Osteocyte (in vitro differentiated cells): ENCODE data around the gene RYK. TPM values are rescaled to one million over a fixed set of nuclear protein-coding genes. Genes with fewer than 3 reads are reported as not detected.

Experiments used
- DNase-seq: peaks from one replicate; pipeline ENCODE4 v3.0.0; 2021; ENCODE audit warnings: mixed read lengths; ENCODE audit not compliant: unreplicated experiment; ENCODE audit errors: extremely low spot score
- H3K27ac Mint-ChIP-seq: one replicate; pipeline ENCODE4 v1.8.0; 2021; ENCODE audit warnings: mild to moderate bottlenecking, mixed read lengths; ENCODE audit not compliant: unreplicated experiment
- H3K27me3 Mint-ChIP-seq: one replicate; pipeline ENCODE4 v1.8.0; 2021; ENCODE audit warnings: mixed read lengths; ENCODE audit not compliant: unreplicated experiment
- H3K36me3 Mint-ChIP-seq: one replicate; pipeline ENCODE4 v1.8.0; 2021; ENCODE audit warnings: mixed read lengths; ENCODE audit not compliant: unreplicated experiment
- H3K4me1 Mint-ChIP-seq: one replicate; pipeline ENCODE4 v1.8.0; 2021; ENCODE audit warnings: mixed read lengths; ENCODE audit not compliant: unreplicated experiment
- H3K4me3 Mint-ChIP-seq: one replicate; pipeline ENCODE4 v1.8.0; 2021; ENCODE audit warnings: mild to moderate bottlenecking, moderate library complexity, mixed read lengths; ENCODE audit not compliant: unreplicated experiment
- H3K9me3 Mint-ChIP-seq: one replicate; pipeline ENCODE4 v1.8.0; 2021; ENCODE audit warnings: mixed read lengths; ENCODE audit not compliant: unreplicated experiment
- CTCF ChIP-seq: fragments of 200-600 bp; sonication (generic); IDR thresholded peaks from 2 replicates; pipeline ENCODE4 v1.5.0; 2021; ENCODE audit warnings: antibody characterized with exemption, mild to moderate bottlenecking, moderate library complexity
- total RNA-seq: library from RNA; stranded (reverse); gene quantifications from 2 replicates; pipeline ENCODE4 v1.2.1, GENCODE V29; 2021

Gene RYK
- total RNA-seq, 1 donor from 2014 or later, result 70.7 TPM

- Mint-ChIP-seq H3K4me1 (no peaks in the 10 kb centered on the region), H3K4me3 (no peak overlapping the region), H3K9me3 (peaks cover 43% of the 10 kb centered on the region), H3K27ac (no peak overlapping the region), H3K36me3 (peaks cover 26% of the 10 kb centered on the region), H3K27me3 (no peaks in the 10 kb centered on the region)
- no peak for DNase-seq
- no peak for TF ChIP-seq CTCF
These were observed 135.9 kb downstream of the RYK start for GRCh38 chr3:134114726-134115125.

GRCh38 chr3:134111616-134112015, 139.0 kb downstream of the RYK start:
- Mint-ChIP-seq H3K4me1 (no peaks in the 10 kb centered on the region), H3K36me3 (peaks cover 21% of the 10 kb centered on the region), H3K9me3 (peaks cover 23% of the 10 kb centered on the region), H3K27me3 (no peaks in the 10 kb centered on the region), H3K4me3 (no peak overlapping the region), H3K27ac (no peak overlapping the region)
- DNase-seq, result no peak
- no peak for TF ChIP-seq CTCF

GRCh38 chr3:134110963-134111362, 139.7 kb downstream of the RYK start:
- H3K4me3 Mint-ChIP-seq, result no peak overlapping the region
- no peak overlapping the region for H3K27ac Mint-ChIP-seq
- H3K4me1 Mint-ChIP-seq, result no peaks in the 10 kb centered on the region
- no peaks in the 10 kb centered on the region for H3K27me3 Mint-ChIP-seq
- no peak for TF ChIP-seq CTCF
- peaks cover 21% of the 10 kb centered on the region for H3K36me3 Mint-ChIP-seq
- H3K9me3 Mint-ChIP-seq, result peaks cover 23% of the 10 kb centered on the region
- no peak for DNase-seq

Other genes with a start within 250 kb of the RYK start
- 9.8 and 10.7 TPM in 2 replicates for gene SLCO2A1, start 220.9 kb downstream of the RYK start, total RNA-seq
- 195 and 199 TPM in 2 replicates for gene AMOTL2, start 123.6 kb upstream of the RYK start, total RNA-seq
- gene ANAPC13, start 235.1 kb upstream of the RYK start, total RNA-seq, result 83.8 and 89.4 TPM in 2 replicates
- gene CEP63, start 235.2 kb upstream of the RYK start, total RNA-seq, result 26.3 and 27.2 TPM in 2 replicates